ENCODE measurements around the gene ITPR1.

DNA sequence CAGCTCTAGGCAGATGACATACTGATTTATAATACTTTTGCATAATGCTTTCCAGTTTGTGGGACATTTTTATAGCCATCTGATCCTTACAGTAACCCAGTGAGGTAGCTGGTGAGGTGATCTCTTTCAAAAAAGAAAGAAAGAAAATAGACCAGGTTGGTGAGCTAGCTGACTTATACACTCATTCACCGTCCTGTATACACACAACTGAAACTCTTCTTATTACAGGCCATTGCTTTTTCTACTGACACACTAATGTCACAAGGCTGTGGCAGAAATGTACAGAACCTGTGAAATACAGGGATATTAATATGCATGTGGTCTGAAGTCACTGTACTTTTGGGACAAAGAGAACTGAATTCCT lies 335.9 kb downstream of the ITPR1 start:
- TF ChIP-seq, protein P1, sequence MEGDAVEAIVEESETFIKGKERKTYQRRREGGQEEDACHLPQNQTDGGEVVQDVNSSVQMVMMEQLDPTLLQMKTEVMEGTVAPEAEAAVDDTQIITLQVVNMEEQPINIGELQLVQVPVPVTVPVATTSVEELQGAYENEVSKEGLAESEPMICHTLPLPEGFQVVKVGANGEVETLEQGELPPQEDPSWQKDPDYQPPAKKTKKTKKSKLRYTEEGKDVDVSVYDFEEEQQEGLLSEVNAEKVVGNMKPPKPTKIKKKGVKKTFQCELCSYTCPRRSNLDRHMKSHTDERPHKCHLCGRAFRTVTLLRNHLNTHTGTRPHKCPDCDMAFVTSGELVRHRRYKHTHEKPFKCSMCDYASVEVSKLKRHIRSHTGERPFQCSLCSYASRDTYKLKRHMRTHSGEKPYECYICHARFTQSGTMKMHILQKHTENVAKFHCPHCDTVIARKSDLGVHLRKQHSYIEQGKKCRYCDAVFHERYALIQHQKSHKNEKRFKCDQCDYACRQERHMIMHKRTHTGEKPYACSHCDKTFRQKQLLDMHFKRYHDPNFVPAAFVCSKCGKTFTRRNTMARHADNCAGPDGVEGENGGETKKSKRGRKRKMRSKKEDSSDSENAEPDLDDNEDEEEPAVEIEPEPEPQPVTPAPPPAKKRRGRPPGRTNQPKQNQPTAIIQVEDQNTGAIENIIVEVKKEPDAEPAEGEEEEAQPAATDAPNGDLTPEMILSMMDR (IDR thresholded peaks at IDR 0.05; ENCODE audit: low read depth, low read length), result no peak
- no peak for TF ChIP-seq POLR2A (IDR thresholded peaks at IDR 0.05; ENCODE audit: extremely low read depth, insufficient read length)
- no peak for TF ChIP-seq MYC (IDR thresholded peaks at IDR 0.05; ENCODE audit: low read depth, low read length)

All from NB4 (cell line).